Mammary epithelial cell (primary cell): Measurements from ENCODE around the gene RAPGEF4.

ENCODE experiments used
- CTCF ChIP-seq, 2 donors: IDR thresholded peaks in 1 of 2; conservative IDR thresholded peaks in 1 of 2; 2 replicates each; pipeline ENCODE4 v1.5.1; 2011 to 2012; ENCODE audit warnings: inconsistent platforms in 2 of 2, low read length in 2 of 2, mild to moderate bottlenecking in 2 of 2, control low read depth in 1 of 2, low read depth in 1 of 2; ENCODE audit not compliant: insufficient read depth in 1 of 2; ENCODE audit errors: extremely low read depth in 1 of 2
- EZH2 ChIP-seq: IDR thresholded peaks from 2 replicates; pipeline ENCODE4 v1.6.1; 2012; ENCODE audit warnings: low read length, inconsistent platforms, borderline replicate concordance

DNA sequence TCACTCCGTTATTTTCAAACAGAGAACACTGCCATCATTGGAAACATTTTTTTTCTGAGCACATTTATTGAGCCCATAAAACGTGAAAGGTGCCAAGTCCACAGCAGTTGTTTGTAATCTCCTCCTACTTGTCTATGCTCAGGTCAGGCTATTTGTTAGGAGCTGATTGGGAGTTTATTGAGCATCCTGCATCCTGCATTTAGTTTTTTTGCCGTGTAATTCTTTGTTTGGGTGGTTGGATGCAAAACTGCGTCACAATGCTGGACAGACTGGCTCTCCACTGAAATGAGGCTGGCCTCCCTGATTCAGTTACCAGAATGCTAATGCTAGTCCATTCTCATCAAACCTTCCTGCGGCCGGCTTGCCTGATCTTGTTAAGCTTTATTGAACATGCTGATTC lies 71.4 kb downstream of the RAPGEF4 start:
- TF ChIP-seq CTCF (conservative IDR thresholded peaks at IDR 0.05 in 1 of 2, IDR thresholded peaks at IDR 0.05 in 1 of 2; ENCODE audit: extremely low read depth in 1 of 2, insufficient read depth in 1 of 2, low read depth in 1 of 2, low read length in 2 of 2), result no peak
- TF ChIP-seq EZH2, result no peak
